HG03571 (cell line): Measurements from ENCODE around the gene FSTL4.
"Not testable (repeated sequence)": the region's sequence is repeated elsewhere in the genome, so short reads cannot be mapped to it uniquely, and the experiment has no call there.

Experiments used
- ATAC-seq: cut with Tn5 transposase; IDR thresholded peaks from one replicate; pipeline ENCODE4 v1.9.1; 2021; ENCODE audit not compliant: unreplicated experiment

FSTL4 gene

GRCh38 chr5:133235696-133236426 lies 376.5 kb downstream of the FSTL4 start:
- no peak for ATAC-seq

DNA sequence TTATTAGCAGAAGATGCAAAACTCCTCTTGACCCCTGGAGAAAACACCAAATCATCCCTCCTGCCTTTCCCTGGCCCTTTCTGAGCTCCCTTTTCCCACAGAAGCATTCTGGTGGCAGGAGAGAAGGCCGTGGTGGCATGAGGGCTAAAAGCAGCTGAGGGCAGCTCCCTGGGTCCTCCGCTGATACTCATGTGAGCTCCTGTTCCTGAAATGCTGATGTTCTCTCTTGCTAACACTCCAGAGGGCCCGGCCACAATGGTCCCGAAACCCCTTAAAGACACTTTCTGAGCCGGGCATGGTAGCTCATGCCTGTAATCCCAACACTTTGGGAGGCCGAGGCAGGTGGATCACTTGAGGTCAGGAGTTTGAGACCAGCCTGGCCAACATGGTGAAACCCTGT lies 377.4 kb downstream of the FSTL4 start:
- no peak for ATAC-seq

DNA sequence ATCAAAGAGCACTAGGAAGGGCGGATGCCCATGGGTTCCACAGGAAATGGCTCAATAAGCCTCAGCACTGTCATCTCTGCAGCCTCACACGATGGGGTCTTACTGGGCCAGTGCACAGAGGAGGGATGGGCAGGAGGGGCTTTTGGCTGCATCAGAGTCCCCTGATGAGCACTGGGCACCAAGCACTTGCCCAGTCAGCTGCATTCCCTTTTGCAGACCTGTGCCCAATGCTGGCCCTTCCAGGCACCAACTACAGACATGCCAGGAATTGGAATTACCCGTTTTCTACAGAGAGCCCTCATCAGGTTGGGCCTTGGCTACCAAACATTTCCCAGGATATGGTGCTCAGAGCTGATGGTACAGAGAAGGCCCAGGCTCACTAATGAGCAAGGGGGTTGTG lies 378.1 kb downstream of the FSTL4 start:
- ATAC-seq = no peak

DNA sequence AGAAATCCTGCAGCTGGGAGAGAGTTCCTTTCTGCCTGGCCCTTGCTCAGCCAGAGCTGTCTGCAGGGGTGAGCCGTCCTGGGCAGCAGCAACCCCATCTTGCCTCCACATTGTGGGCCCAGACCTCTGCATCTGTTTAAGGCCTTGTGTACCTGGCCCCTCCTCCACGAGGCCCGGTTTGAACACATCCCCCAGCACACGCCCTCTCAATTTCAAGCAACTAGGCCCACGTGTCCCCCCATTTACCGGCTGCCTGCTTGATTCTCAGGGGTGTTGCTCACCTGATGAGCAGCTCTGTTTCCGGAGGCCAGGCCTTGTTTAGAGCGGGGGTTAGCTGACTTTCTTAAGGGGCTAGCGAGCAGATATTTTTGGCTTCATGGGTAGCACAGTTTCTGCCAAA lies 378.7 kb downstream of the FSTL4 start:
- no peak for ATAC-seq

DNA sequence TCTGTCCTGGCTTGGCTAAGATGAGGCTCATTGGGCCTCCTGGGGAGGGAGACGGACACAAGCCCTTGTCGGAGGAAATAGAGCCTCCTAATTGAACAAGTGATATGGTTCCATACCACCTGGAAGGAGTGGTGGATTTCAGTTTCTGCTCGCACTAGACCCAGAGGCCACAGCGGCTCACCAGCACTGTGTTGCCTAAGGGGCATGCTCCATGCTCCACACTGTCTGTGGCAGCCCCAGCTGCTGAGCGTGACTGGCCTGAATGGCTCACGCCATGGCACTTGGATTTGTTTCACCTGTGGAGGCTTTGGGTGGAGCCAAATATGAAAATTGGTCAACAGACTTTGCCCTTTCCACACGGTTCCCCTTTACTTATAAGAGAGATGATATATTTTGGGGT lies 379.4 kb downstream of the FSTL4 start:
- no peak for ATAC-seq

GRCh38 chr5:133232435-133232834 lies 379.9 kb downstream of the FSTL4 start:
- ATAC-seq = no peak

GRCh38 chr5:133232011-133232410 lies 380.3 kb downstream of the FSTL4 start:
- ATAC-seq = no peak

DNA sequence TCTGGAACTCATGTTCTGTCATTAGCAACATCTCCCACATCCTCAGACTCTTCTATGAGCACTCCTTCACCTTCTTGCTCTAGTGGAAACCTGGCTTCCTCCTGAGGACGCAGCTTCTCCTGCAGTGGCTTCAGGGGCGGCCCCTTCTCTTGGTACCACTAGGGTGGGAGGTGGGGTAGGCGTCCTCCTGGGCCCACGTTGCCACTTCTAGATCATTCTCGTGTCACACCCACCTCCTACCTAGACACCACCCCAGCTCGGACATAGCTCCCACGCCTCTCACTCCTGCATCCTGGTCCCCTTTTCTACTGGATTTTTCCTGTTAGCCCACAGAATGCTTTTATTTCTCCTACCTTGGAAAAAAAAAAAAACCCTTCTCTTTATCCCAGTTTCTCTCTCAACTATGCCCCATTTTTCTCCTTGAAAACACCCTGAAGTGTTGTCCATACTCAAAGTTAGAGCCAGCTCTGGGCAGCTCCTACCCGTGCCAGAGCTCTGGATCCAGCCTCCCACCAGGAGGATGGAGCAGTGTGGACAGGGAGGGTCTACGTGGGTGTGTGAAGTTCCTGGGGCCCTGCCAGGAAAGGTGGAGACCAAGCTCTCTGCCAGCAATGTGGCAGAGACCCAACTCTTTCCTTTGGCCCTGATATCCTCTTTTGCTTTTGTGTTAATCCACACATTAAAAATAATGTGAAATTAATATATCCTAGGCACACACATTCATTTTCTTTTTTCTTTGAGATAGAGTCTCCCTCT lies 381.3 kb downstream of the FSTL4 start:
- no peak for ATAC-seq

DNA sequence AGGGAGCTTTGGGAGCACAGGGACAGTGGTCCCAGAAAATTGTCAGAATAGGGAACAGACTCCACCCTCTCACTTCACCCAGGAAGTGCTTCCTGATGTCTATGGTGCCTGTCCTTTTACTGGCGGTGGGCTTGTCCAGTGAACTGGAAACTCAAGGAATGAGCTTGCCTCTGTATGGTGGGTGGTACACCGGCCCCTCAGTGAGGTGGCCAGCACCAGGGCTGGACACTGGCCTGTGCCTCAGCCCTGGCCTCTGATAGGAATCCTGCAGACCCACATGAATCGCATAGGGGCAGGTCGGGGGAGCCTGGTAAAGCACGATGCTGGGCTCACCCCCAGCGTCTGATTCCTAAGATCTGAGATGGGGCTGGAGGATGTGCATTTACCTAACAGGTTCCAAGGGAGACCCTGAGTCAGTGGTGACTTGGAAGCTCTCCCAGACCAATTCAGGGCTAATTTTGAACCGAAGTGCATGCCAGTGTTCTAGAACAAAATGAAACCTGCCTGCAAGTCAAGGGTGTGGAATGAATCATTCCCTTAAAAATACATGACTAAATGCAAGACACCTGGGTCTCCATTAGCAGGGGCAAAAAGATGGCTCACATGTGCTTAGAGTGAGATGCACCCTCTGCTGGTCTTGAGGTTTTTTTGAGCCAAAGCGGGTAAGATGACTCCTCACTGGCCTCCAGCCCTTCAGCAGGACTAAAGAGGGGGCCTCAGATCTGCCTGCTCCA lies 382.2 kb downstream of the FSTL4 start:
- no peak for ATAC-seq

- no peak for ATAC-seq
These were observed 384.0 kb downstream of the FSTL4 start for GRCh38 chr5:133228316-133228715.

GRCh38 chr5:133227897-133228296 lies 384.4 kb downstream of the FSTL4 start:
- ATAC-seq = no peak

- ATAC-seq = no peak
These were observed 385.3 kb downstream of the FSTL4 start for GRCh38 chr5:133227082-133227481.

DNA sequence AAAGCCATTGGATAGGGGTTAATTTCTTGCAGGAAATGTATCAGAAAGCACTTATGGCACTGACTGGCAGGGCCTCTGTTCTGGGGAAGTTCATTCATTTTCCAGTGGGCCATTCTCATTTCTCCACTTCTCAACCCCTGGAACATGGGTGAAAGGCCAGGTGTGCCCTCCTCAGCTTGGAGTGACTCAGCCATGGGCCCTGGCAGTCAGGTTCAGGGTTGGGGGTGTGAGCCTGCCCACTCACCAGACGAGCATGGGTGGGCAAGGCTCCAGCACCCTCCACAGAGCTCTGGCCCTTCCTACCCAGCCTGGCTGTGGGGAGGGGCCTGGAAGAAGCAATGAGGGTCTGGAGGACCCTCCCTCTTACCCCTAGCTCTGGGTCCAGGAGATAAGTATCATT lies 386.2 kb downstream of the FSTL4 start:
- ATAC-seq = no peak

DNA sequence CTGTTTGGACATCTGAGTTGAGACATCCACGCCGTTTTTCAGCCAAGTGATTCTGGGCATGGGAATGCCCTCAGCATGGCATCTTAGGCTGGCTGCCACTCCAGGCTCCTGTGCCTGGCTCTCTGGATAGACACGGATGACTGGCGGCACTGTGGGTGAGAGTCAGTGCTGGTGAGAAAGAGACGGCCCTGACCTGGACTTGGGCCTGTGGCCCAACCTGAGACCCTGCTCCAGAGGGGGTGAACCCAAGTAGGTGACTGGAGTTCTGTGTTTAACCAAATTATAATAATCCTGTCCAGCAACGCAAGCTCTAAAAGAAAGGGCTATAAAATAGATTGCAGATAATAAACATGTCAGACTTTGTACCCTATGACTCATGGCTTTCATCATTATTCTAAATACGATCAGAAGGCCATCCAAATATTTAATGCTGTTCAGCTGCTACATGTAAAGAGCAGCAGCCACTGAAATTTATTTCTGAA lies 386.6 kb downstream of the FSTL4 start:
- ATAC-seq = no peak

GRCh38 chr5:133222979-133223378 lies 389.4 kb downstream of the FSTL4 start:
- ATAC-seq = no peak

GRCh38 chr5:133222521-133222920 lies 389.8 kb downstream of the FSTL4 start:
- no peak for ATAC-seq

- ATAC-seq = no peak
These were observed 390.3 kb downstream of the FSTL4 start for GRCh38 chr5:133222040-133222439.

DNA sequence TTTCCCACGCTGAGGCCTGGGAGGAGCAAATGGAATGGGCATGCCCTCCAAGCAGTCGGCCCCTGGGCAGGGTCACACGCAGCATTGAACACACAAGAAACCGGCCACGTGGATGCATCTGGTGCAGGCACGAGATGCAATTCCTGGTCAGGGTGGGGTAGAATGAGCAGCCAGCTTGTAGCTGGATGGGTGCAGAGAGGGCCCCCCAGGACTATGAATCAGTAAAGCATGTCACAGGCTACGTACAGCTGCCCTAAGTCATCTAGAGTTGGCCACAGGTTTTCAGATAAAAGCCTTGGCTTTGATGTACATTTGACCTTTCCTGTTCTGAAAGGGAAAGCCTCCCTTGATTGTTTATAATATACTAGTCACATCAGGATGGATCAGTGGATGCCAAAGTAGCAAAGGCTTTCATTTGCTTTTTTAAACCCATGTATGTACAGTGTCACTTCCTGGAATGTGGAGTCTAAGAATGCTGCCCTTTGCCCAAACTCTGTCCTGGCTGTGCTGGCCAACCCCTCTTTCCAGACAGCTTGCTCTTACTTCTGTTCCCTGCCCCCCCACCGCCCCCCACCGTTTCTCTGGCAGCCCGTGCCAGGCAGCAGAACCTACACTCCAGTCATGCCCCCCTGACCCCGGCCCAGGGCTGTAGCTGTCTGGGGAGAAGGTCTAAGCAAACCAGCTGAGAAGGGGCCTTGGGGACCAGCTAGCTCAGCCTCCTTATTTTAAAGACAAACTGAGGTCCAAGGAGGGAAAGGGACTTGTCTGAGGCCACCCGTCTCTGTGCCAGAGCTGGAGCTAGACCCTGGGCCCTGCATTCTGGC lies 391.3 kb downstream of the FSTL4 start:
- ATAC-seq = no peak

- ATAC-seq = no peak
These were observed 393.0 kb downstream of the FSTL4 start for GRCh38 chr5:133219296-133219695.

DNA sequence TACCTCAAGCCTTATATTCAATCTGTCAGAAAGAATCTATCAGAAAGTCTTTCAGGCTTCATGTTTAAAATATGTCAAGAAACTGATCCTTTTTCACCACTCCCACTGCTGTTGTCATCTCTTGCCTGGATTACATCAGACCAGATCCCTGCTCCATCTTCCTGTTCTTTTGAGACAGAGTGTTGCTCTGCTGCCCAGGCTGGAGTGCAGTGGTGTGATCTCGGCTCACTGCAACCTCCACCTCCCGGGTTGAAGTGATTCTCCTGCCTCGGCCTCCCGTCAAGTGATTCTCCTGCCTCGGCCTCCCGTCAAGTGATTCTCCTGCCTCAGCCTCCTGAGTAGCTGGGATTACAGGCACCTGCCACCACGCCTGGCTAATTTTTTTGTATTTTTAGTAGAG lies 396.2 kb downstream of the FSTL4 start:
- ATAC-seq = not testable (repeated sequence)
